Hematopoietic multipotent progenitor cell treated with erythropoietin and hydrocortisone succinate and interleukin-3 and kit ligand, for 8 days (in vitro differentiated cells): ENCODE data around the gene RASA3.

ENCODE experiments used
- DNase-seq: peaks from one replicate; pipeline ENCODE4 v3.0.0-alpha.2; 2015

Gene RASA3

DNA sequence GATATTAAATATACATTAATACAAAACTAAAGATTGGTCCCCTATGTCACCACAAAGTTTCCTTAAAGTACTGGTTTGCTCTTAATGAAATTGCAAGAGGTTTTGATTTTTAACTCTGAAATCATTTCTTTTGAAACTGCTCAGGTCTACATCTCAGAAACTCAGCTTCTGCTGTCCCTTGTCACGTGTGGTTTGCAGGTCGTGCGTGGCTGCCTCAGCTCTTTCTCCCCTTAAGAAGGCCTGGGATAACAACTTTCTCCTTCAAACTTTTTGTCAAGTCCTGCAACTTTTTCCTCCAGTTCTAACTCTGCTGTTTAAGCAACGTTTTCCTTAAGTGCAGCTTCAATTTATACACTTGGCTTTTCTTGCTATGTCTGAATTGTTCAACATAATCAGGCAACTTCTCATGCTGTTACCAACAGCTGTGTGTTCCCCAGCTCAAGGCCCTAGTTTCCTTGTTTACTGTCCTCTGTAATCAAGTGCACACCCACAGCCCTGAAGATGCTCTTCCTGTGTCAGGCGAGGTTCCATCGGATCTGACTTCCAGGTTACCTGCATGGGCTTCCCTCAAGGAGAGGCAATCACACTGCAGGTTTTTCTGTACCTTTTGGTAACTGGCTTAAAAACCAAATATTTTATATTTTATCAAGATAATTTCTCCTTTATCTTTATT, 172.0 kb downstream of the RASA3 start:
- no peak for DNase-seq

DNA sequence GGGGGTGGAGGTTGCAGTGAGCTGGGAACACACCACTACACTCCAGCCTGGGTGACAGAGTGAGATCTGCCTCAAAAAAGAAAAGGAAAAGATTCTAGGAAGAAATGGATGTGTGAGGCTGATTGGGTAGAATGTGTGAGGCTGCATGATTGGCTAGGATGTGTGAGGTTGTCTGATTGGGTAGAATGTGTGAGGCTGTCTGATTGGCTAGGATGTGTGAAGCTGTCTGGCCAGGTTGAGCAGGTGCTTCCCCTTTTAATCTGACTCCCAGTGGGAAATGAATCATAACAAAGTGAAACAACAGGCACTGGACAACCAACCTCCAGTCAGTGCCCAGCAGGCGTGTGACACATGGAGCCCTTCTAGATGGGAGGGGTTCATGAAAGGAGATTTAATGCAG, 173.2 kb downstream of the RASA3 start:
- no peak for DNase-seq

DNA sequence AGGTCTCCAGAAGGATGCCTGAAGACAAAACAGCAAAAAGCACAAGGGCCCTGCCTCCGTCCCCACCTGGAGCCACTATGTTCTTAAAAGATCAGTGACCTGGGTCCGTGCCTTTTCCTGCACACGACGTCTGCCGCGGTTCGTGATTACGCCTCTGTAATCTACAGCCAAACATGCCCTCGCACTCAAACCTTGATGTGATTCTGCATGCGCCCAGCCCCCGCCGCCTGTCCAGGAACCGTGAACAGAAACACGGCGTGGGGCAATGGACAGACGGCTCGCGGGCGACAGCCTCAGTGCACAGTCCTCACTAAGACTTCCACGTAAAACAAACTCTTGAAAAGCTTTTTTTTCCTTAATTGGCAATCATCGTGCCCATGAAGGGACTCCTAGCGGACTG, 174.1 kb downstream of the RASA3 start:
- DNase-seq, result no peak

DNA sequence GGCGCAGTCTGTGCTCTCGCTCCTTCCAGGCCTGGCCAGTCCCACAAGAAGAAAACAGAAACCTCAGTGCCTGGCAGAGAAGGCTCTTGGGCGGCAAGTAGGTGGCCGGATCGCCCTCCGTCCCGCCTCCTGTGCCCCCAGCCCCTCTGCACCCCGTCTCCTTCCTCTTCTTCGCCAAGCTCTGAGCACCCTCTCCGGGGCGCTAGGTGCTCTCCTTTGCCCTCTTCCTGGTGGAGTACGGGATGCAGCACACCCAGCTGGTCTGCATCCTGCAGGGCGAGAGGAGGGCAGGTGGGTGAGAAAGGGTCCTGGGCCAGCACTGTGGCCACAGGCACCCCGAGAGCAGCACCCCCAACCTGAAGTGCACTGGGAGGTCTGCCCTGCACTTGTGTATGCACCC, 175.9 kb downstream of the RASA3 start:
- no peak for DNase-seq

DNA sequence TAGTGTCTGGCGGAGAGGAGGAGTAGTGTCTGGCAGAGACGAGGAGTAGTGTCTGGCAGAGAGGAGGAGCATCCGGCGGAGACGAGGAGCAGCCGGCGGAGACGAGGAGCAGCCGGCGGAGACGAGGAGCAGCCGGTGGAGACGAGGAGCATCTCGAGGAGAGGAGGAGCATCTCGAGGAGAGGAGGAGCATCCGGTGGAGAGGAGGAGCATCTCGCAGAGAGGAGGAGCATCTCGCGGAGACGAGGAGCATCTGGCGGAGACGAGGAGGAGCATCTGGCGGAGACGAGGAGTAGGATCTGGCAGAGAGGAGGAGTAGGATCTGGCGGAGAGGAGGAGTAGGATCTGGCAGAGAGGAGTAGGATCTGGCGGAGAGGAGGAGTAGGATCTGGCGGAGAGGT, 176.7 kb downstream of the RASA3 start:
- DNase-seq, result no peak

DNA sequence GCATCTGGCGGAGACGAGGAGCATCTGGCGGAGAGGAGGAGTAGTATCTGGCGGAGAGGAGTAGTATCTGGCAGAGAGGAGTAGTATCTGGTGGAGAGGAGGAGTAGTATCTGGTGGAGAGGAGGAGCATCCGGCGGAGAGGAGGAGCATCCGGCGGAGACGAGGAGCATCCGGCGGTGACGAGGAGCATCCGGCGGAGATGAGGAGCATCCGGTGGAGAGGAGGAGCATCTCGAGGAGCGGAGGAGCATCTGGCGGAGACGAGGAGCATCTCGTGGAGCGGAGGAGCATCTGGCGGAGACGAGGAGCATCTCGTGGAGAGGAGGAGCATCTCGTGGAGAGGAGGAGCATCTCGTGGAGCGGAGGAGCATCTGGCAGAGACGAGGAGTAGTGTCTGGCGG, 177.2 kb downstream of the RASA3 start:
- no peak for DNase-seq

DNA sequence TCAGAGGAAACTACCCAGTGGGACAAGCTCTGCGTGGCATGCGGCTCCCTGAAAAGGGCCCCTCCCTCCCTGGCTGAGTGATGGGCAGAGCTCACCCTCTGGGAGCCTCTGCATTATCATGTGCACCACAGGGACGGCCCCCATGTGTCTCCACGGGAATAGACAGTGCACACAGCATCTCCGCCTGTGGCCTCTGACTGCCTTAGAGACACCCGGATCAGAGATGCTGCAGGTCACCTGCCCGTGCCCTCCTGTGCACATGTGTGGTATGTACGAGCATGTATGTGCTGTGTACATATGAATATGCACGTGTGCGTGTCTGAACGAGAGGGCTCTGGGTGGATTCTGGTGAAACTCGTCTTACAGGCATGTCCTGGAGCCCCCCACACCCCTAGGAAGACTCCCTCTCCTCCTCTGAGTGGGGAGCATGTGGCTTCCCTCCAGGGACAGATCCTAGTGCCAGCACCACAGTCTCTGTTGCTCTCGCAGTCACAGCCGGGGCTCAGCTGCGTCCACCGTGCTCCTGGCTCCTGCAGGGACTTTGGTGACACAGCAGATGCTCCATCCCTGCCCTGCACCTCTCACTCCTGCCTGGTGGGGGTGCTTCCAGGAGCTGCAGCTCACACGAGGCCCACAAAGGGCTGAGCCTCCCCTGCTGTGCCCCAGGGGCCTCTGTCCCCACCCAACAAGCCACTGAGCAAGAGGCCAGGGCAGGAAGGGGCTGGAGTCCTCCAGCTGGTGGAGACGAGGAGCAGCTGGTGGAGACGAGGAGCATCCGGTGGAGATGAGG, 178.2 kb downstream of the RASA3 start:
- no peak for DNase-seq

DNA sequence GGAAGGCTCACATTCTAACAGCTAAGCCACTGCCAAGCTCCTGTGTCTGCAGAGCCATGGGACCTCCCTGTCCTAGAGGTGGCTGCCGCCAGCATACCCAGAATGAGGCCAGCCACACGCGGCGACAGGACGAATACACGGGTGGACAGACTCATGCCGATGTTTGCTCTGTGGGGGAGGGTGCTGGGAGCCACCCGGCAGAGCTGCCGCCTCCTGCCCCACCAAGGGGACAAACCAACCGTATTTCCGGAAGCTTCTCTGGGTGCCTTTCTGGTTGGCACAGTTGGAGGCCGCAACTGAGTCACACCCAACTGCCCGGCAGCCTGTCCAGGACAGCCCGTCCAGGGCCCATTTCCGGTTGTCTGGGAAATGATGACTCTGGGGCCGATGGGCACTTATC, 178.9 kb downstream of the RASA3 start:
- no peak for DNase-seq

DNA sequence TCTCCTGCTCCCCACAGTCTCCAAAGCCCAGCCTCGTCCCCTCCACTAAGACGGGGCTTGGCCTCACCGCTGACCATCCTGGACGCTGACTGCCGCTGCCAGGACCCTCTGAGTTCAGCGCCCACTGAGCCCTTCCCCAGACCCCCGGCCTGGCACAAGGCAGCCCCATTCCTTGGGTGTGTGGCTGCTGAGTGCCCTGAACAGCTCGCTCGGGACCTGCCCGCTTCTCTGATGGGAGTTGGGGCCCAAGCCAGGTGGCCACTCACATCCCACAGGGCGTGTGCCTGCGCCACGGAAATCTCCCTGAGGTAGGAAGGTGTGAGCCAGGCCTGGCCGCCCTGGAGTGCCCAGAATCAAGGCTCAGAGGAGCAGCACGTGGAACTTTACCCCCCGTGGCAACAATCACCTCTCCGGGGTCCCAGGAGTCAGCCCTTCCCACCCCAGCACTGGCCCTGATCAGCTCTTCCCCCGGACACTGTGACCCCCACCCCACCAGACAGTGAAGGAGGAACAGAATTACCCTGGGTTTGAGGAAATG, 179.4 kb downstream of the RASA3 start:
- DNase-seq, result no peak

DNA sequence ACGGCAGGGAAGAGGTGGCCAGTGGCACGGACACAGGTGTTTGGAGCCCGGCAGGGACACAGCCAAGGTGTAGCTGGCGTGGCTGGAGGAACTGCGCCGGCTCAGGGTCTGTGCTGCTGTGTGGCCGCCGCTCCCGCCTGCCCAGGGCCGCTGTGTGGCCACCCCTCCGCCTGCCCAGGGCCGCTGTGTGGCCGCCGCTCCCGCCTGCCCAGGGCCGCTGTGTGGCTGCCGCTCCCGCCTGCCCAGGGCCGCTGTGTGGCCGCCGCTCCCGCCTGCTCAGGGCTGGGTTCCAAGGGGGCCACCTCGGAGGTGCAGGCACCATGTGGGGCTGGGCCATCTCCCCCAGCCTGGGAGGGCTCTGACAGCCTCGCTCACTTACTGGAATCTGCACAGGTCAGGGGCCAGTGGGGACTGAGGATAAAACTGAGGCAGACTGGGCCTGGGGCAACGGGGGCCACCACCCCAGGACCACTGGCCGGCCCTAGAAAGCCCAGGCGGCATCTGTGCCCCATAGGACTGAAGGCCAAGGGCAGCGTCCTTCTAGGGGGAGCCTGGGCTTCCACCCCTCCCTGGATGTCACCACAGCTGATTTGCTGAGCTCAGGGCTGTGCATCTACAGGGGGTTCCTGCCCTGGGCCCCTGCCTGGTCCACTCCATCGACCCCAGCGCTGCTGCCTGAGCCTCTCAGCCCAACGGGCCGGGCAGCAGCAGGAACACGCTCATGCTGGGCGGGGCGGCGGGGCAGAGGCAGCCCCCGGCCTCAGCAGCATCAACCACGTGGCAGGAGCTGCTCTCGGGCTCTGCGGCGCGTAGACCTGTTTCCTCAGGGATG, 180.1 kb downstream of the RASA3 start:
- DNase-seq, result no peak

DNA sequence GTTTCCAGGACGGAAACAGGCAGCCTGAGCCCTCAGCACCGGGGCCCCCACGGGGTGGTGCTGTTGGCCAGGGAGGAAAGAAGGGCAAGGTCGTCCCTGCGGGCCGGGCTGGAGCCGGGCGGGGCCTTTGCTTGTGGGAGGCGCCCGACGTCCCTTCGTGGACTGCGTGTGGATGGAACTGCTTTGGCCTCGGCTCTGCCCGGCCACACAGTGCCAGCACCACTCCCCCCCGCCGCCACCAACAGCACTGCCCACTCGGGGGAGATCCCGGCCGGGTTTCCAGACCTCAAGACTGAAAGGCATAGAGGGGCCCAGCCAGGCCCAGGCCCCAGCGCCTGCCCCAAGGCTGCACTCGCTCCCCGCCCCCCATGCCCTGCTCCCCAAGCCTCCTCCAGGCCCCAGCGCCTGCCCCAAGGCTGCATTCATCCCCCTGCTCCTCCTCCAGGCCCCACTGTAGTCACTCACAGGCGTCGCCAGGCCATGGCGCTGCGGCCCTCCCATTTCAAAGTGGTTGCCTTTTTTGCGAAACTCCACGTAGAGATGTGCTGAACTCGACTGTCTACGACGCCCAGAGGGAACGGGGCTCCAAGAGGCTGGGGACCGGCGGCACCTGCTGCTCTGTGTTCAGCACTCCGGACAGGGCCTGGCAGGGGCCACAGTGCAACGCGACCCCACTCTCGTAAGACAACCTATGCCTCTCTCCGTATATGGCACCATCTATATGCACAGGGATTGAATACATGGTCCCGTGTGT, 181.0 kb downstream of the RASA3 start:
- peak; percentile 79 for DNase-seq

DNA sequence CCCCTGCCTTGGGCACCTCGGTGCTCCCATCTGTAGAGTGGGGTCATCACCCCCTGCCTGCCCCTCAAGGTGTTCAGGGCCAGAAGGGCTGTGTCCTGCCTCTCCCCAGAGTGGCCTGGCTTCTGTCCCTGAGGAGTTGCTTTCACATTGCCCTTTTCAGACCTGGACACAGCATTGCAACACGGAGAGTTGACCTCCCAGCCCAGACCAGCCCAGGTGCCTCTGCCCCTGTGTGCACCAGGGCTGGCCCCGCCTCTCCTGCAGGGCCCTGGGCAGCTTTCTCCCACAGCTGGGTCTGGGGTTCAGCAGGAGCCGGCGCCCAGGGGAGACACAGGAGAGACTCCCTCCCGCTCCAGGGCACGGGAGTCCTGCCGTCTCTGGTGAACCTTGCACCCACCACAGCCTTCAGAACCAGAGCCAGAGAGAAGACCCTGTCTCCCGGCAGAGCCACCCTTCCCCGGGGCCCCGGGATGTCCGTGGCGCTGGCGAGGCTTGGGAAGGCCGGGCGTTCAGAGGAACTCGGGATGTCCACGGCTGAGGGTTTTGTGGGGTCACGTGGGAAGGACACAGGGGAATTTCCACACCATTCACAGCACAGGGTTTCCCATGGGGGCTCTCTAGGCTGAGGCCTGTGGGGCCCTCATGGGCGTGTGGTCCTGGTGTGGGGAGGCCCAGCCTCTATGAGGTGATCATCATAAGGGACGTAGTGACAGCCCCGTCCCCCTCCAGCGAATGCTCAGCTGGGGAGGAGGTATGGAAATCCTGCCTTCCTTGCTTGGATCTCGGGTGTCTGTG, 181.8 kb downstream of the RASA3 start:
- DNase-seq, result no peak

DNA sequence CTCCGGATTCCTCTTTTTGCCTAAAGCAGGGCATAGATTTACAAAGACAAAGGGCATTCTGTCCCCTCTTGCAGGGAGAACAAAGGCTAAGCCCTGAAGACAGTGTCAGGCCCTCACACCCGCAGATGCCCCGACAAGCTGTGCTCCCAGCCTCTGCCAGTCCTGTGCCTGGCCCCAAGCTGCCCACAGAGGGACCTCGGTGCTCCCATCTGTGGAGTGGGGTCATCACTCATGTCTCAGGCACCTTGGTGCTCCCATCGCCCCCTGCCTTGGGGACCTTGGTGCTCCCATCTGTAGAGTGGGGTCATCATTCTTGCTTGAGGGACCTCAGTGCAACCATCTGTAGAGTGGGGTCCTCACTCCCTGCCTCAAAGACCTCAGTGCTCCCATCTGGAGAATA, 182.9 kb downstream of the RASA3 start:
- DNase-seq, result no peak

DNA sequence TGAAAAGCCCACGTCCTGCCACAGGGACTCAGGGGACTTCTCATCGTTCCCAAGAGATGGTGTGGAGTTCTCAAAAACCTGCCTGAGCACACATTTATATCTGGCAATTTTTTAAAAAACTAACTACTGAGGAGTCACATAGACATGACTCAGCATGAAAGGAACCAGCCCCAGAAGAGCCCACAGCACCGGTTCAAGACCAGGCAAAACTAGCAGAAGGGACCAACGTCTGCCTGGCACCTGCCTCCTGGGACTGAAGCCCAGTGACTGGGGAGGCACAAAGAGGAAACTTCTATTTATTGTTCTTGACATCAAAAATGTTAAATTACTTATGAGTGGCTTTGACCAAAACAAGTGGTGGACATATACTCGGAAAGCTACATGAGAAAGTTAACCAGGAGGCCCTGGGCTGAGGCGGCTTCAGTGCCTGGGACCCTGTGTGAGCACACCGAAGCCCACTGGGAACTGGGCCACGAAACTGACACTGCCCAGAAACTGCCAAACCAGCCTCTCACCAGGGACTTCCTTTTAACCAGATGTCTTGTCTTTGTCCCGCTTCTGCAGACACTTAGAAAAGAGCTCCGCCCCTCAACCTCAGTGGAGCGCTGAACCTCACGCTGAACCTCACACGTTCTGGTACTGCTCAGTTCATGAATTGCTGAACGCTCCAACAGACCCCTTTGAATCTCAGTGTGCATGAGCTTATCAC, 184.2 kb downstream of the RASA3 start:
- DNase-seq, result no peak

DNA sequence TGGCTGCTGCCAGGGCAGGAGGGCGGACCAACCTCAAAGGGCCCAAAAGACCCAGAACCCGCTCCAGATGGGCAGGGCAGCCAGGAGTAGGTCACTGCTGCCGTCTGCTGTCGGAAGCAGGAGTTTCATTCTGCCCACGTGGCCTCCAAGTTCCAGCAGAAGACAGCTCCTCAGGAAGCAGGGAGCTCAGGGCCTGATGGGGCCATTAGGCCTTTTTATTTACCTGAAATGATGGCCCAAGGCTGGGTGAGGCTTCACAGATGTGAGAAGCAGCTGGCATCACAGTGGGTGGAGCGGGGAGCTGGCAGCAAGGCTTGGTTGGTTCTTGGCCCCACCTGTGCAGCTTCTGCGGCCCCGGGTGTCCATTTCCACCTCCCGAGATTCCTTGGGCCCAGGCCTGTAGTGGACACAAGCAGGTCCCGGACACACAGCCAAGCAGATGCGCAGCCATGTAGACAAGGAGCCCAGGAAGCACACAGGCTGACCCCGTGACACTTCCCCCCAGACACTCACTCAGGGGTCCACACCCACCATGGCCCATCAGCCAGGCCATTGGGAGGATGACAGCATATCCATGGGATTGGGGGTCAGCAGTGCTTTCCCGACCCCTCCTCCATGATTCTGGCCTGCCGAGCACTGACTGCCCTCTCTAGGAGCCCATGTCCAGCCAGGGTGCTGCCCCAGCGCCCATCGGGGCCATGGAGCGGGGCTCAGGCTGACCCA, 185.0 kb downstream of the RASA3 start:
- DNase-seq, result peak; percentile 11

DNA sequence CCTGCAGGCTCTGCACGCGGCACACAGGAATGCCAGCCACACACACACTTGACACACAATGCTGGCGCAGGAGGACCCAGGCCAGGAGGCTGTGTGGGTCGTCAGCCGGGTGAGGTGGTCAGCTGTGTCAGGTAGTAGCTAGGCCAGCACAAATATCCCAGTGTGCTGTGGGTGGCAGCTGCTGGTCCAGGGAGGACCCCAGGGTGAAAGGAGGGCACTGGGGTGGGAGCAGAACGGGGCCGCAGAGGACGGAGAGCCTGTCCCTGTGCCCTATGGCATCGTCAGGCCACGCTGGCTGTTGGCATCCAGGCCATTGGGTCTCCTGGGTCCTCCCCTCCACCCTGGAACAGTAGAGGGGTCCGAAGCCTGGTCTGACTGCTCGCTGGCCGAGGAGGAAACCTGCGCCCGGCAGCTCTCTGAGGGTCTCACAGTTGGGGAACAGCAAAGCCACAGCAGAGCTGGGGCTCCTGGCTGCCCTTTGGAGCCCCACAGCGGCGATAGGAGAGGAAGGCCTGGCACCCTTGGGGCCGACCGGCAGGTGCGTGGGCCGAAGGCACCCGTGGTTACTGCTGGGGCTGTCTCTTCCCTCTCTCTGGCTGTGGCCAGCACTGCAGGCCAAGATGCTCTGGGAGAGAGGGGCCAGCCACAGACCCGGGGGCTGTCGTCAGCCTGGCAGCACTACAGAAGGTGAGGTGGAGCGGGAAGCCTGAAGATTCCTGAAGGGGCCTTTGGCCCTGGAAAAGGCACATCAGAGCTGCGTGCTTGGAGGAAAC, 185.8 kb downstream of the RASA3 start:
- no peak for DNase-seq

DNA sequence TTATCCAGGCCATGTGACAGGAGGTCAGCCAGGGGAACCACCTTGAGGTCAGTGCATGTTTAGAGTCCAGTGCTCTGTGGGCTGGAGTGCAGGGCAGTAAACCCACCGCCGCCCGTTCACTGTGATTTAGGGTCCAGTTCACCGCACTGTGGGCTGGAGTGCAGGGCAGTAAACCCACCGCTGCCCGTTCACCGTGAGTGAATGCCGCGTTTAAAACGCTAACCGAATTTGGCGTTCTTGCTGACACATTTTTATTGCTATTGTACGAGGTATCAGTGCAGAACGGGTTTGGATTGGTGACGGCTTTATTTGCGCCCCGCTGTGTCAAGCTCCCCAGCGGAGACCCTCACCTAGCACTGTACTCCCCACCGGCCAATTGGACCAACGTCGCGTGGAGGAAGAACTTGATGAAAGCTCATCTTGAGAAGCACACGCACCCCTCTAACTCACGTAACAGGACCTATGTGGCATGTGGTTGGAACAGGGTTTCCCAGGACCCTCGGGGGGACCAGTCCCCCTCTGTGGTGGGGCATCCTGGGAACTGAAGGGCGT, 186.5 kb downstream of the RASA3 start:
- DNase-seq, result no peak

DNA sequence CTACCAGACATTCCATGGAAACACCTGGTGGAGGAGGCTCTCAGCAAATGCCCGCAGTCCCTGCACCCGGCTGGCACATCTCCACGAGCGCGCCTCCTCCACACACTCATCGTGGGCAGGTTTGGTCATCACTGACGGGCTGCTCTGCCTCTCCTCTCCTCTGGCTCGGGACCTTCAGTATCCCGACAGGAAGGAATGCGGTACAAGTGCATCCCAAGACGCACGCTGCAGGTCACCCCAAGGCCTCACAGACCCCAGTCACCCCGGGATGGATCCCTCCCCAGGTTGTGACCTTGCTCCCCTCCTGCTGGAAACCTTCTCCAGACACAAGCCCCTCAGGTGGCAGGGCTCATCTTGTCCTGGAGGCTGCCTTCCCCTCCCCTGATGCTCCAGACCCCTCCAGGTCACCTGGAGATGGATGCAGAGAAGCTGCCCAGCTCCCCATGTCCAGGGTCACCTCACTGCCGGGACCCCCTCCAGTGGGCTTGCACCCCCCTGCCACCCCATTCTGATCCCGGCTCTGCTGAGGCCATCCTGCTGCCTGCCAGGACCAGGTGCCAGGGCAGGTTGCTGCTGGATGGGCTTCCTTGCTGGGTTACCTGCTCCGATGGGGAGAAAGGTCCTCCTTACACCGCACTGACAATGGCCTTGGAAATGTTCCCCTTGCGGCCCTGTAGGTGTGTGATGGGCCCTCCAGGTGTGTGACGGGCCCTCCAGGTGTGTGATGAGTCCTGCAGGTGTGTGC, 188.4 kb downstream of the RASA3 start:
- no peak for DNase-seq
